Activated CD4-positive, alpha-beta T cell treated with anti-CD3 and anti-CD28 coated beads for 48 hours (primary cell): ENCODE data around the gene APOBEC3C.
"Not testable (repeated sequence)": the region's sequence is repeated elsewhere in the genome, so short reads cannot be mapped to it uniquely, and the experiment has no call there.

Source experiments
- DNase-seq: peaks from one replicate; pipeline ENCODE4 v3.0.0-alpha.2; 2020

APOBEC3C gene

GRCh38 chr22:39024519-39025308 lies 10.7 kb downstream of the APOBEC3C start:
- DNase-seq = no peak

- DNase-seq = no peak
These were observed 12.6 kb downstream of the APOBEC3C start for GRCh38 chr22:39026509-39027150.

- no peak for DNase-seq
These were observed 13.7 kb downstream of the APOBEC3C start for GRCh38 chr22:39027717-39028116.

- DNase-seq = no peak
These were observed 14.2 kb downstream of the APOBEC3C start for GRCh38 chr22:39028281-39028680.

- no peak for DNase-seq
These were observed 15.2 kb downstream of the APOBEC3C start for GRCh38 chr22:39029227-39029626.

GRCh38 chr22:39030705-39031104 lies 16.6 kb downstream of the APOBEC3C start:
- no peak for DNase-seq

- DNase-seq = not testable (repeated sequence)
These were observed 17.6 kb downstream of the APOBEC3C start for GRCh38 chr22:39031434-39032295.

GRCh38 chr22:39037071-39037470 lies 23.0 kb downstream of the APOBEC3C start:
- DNase-seq = not testable (repeated sequence)

GRCh38 chr22:39039306-39040126 lies 25.5 kb downstream of the APOBEC3C start:
- DNase-seq = no peak

- not testable (repeated sequence) for DNase-seq
These were observed 26.1 kb downstream of the APOBEC3C start for GRCh38 chr22:39040155-39040537.

GRCh38 chr22:39040538-39041296 lies 26.7 kb downstream of the APOBEC3C start, which contains the start of gene APOBEC3F:
TSS of gene APOBEC3F (plus strand) at chr22:39040864. CDS start at chr22:39040961, 97 bp downstream.
- peak; percentile 76 for DNase-seq

GRCh38 chr22:39041908-39042307 lies 27.9 kb downstream of the APOBEC3C start:
- no peak for DNase-seq

- not testable (repeated sequence) for DNase-seq
These were observed 29.0 kb downstream of the APOBEC3C start for GRCh38 chr22:39043063-39043462.

GRCh38 chr22:39045136-39045535 lies 31.1 kb downstream of the APOBEC3C start:
- not testable (repeated sequence) for DNase-seq

GRCh38 chr22:39049486-39049885 lies 35.4 kb downstream of the APOBEC3C start:
- not testable (repeated sequence) for DNase-seq

- DNase-seq = not testable (repeated sequence)
These were observed 37.9 kb downstream of the APOBEC3C start for GRCh38 chr22:39051844-39052495.

GRCh38 chr22:39055658-39056057 lies 41.6 kb downstream of the APOBEC3C start:
- no peak for DNase-seq

- not testable (repeated sequence) for DNase-seq
These were observed 47.2 kb downstream of the APOBEC3C start for GRCh38 chr22:39061290-39061689.

- not testable (repeated sequence) for DNase-seq
These were observed 47.9 kb downstream of the APOBEC3C start for GRCh38 chr22:39061951-39062350.

- not testable (repeated sequence) for DNase-seq
These were observed 49.8 kb downstream of the APOBEC3C start for GRCh38 chr22:39063904-39064303.
